K562 (cell line): Measurements from ENCODE around the gene FMO1. TPM values are rescaled to one million over a fixed set of nuclear protein-coding genes. Genes with fewer than 3 reads are reported as not detected.

ENCODE experiments used
- ATAC-seq: fragments of 200-7000 bp; cut with Tn5 transposase; 3 replicates; pipeline ENCODE4 v1.9.1; 2020; ENCODE audit warnings: moderate library complexity
- BruUV-seq: library from RNA; stranded (reverse); fragments of 400-500 nt; replicated peaks from 2 replicates; lab custom pipeline; 2021; lab: Mats Ljungman, UMichigan
- CTCF ChIA-PET: fragments of 300-600 bp; formaldehyde crosslinking; extraction: SDS; loops from one replicate; lab custom pipeline; 2021; ENCODE audit warnings: low intra/inter-chr PET ratio; lab: Yijun Ruan, JAX
- POLR2A ChIA-PET: fragments of 300-600, 350-650 bp; sonication (Branson Sonifier 250); formaldehyde crosslinking; extraction: SDS; loops from one replicate; lab custom pipeline; 2021; ENCODE audit warnings: antibody characterized with exemption, inconsistent platforms; lab: Yijun Ruan, JAX
- DNase-seq, 4 experiments: peaks; one replicate each; pipeline versions ENCODE4 v3.0.0 to v3.0.0-alpha.2; 2011 to 2018; ENCODE audit warnings: low spot score in 3 of 4, mixed read lengths in 3 of 4; ENCODE audit errors: extremely low read depth in 1 of 4
- FAIRE-seq: peaks from 2 replicates; lab custom pipeline; 2011; peaks lifted over from hg19 to GRCh38; lab: Jason Lieb, UNC
- H2AFZ ChIP-seq: 2 replicates; pipeline ENCODE4 v1.6.0; 2011; ENCODE audit warnings: low read depth, low read length, control low read depth, inconsistent platforms
- H3K27ac ChIP-seq: fragments of 200-600 bp; 3 replicates; pipeline ENCODE4 v1.8.0; 2011; ENCODE audit warnings: low read depth, mild to moderate bottlenecking, control low read depth, inconsistent platforms, low read length, moderate library complexity, mixed read lengths; ENCODE audit errors: extremely low read depth
- H3K27me3 ChIP-seq, 2 experiments: fragments of 300-600 bp in 1 of 2; 2 replicates in 1 of 2; 3 replicates in 1 of 2; pipeline versions ENCODE4 v1.6.0 to v1.8.0; 2011; ENCODE audit warnings: inconsistent platforms in 2 of 2, low read length in 2 of 2, mild to moderate bottlenecking in 1 of 2, mixed read lengths in 1 of 2, moderate library complexity in 1 of 2; ENCODE audit not compliant: control insufficient read depth in 2 of 2, insufficient read depth in 2 of 2
- H3K36me3 ChIP-seq: fragments of 300-600 bp; 3 replicates; pipeline ENCODE4 v1.8.0; 2011; ENCODE audit warnings: mild to moderate bottlenecking, low read length, inconsistent platforms; ENCODE audit not compliant: control insufficient read depth, insufficient read depth
- H3K4me1 ChIP-seq, 2 experiments: fragments of 200-600 bp in 1 of 2; replicated peaks in 1 of 2; 2 replicates in 1 of 2; 3 replicates in 1 of 2; pipeline versions ENCODE4 v1.5.1 to v1.8.0; 2011; ENCODE audit warnings: inconsistent platforms in 2 of 2, low read length in 2 of 2, mild to moderate bottlenecking in 1 of 2, mixed read lengths in 1 of 2, moderate library complexity in 1 of 2; ENCODE audit not compliant: control insufficient read depth in 2 of 2, insufficient read depth in 2 of 2
- H3K4me2 ChIP-seq: 2 replicates; pipeline ENCODE4 v1.6.1; 2011; ENCODE audit warnings: low read length, control low read depth, inconsistent platforms, mixed read lengths; ENCODE audit not compliant: insufficient read depth
- H3K4me3 ChIP-seq: fragments of 200-600 bp; sonication (generic), shearing (Covaris generic); 2 replicates; pipeline ENCODE4 v1.5.1; 2016; ENCODE audit warnings: control low read depth, inconsistent platforms
- H3K79me2 ChIP-seq: fragments of 200-600 bp; 3 replicates; pipeline ENCODE4 v1.8.0; 2011; ENCODE audit warnings: low read length, inconsistent platforms; ENCODE audit not compliant: control insufficient read depth, insufficient read depth
- H3K9ac ChIP-seq, 2 experiments: 2 replicates each; pipeline versions ENCODE4 v1.6.0 to v1.6.1; 2011; ENCODE audit warnings: low read depth in 2 of 2, low read length in 2 of 2, control low read depth in 1 of 2, inconsistent platforms in 1 of 2, mild to moderate bottlenecking in 1 of 2, mixed read lengths in 1 of 2; ENCODE audit not compliant: insufficient read depth in 1 of 2
- H3K9me1 ChIP-seq: one replicate; pipeline ENCODE4 v1.6.0; 2011; ENCODE audit warnings: inconsistent platforms, mild to moderate bottlenecking, low read length, moderate library complexity; ENCODE audit not compliant: control insufficient read depth, insufficient read depth
- H3K9me3 ChIP-seq: replicated peaks from 2 replicates; pipeline ENCODE4 v1.5.1; 2011; ENCODE audit warnings: low read depth, low read length, inconsistent platforms; ENCODE audit not compliant: control insufficient read depth, insufficient read depth
- H4K20me1 ChIP-seq: replicated peaks from 2 replicates; pipeline ENCODE4 v1.6.1; 2011; ENCODE audit warnings: low read length, inconsistent platforms, mixed read lengths; ENCODE audit not compliant: control insufficient read depth, insufficient read depth
- ASH1L ChIP-seq: fragments of 450-650 bp; IDR thresholded peaks from 2 replicates; pipeline ENCODE4 v1.6.1; 2018; ENCODE audit warnings: borderline replicate concordance, mild to moderate bottlenecking, low read depth; ENCODE audit not compliant: partially characterized antibody
- BHLHE40 ChIP-seq: IDR thresholded peaks from 2 replicates; pipeline ENCODE4 v1.6.1; 2011; ENCODE audit warnings: low read length, improper control_type of control experiment
- CSDE1 ChIP-seq, 2 experiments: fragments of 450-650 bp; IDR thresholded peaks; 2 replicates each; pipeline ENCODE4 v1.6.1; 2016; ENCODE audit warnings: mild to moderate bottlenecking in 1 of 2
- EP400 ChIP-seq: fragments of 450-650 bp; IDR thresholded peaks from 2 replicates; pipeline ENCODE4 v1.6.1; 2017; ENCODE audit warnings: antibody characterized with exemption, mild to moderate bottlenecking, moderate library complexity
- GTF2A2 ChIP-seq: IDR thresholded peaks from 2 replicates; pipeline ENCODE4 v1.6.1; 2016; ENCODE audit warnings: mild to moderate bottlenecking, missing genetic modification characterization, missing compliant biosample characterization
- HMG20A ChIP-seq: fragments of 450-650 bp; formaldehyde crosslinking; conservative IDR thresholded peaks from 2 replicates; pipeline ENCODE4 v1.4.0; 2020; ENCODE audit warnings: mild to moderate bottlenecking, mixed read lengths
- NCOA1 ChIP-seq: fragments of 450-650 bp; IDR thresholded peaks from 2 replicates; pipeline ENCODE4 v1.6.1; 2016; ENCODE audit warnings: low read depth
- NFYB ChIP-seq: IDR thresholded peaks from 2 replicates; pipeline ENCODE4 v1.6.1; 2011; ENCODE audit warnings: mild to moderate bottlenecking, moderate library complexity; ENCODE audit not compliant: insufficient read length; ENCODE audit errors: extremely low read depth
- PCBP1 ChIP-seq: fragments of 200-400 bp; formaldehyde crosslinking; IDR thresholded peaks from 2 replicates; pipeline ENCODE4 v1.6.1; 2018; ENCODE audit warnings: mild to moderate bottlenecking, low read depth, low read length; ENCODE audit not compliant: poor library complexity, severe bottlenecking
- PHF20 ChIP-seq: fragments of 450-650 bp; IDR thresholded peaks from 2 replicates; pipeline ENCODE4 v1.6.1; 2018; ENCODE audit not compliant: partially characterized antibody
- PHTF2 ChIP-seq: fragments of 250-450 bp; sonication (Bioruptor Pico); IDR thresholded peaks from 2 replicates; pipeline ENCODE4 v1.5.0; 2021; ENCODE audit warnings: mild to moderate bottlenecking
- SMAD1 ChIP-seq: fragments of 150-350 bp; IDR thresholded peaks from 2 replicates; pipeline ENCODE4 v1.6.1; 2014; ENCODE audit warnings: low read length, low read depth; ENCODE audit not compliant: partially characterized antibody
- TAF7 ChIP-seq: fragments of 450-650 bp; IDR thresholded peaks from 2 replicates; pipeline ENCODE4 v1.6.1; 2016; ENCODE audit warnings: missing genetic modification characterization, missing compliant biosample characterization
- ZBTB12 ChIP-seq: fragments of 250-450 bp; sonication (Bioruptor Pico); IDR thresholded peaks from 2 replicates; pipeline ENCODE4 v1.4.0; 2020
- ZKSCAN3 ChIP-seq: fragments of 250-450 bp; sonication (Bioruptor Pico); IDR thresholded peaks from 2 replicates; pipeline ENCODE4 v1.4.0; 2020
- ZNF175 ChIP-seq: fragments of 200-800 bp; sonication (Bioruptor generic); IDR thresholded peaks from 2 replicates; pipeline ENCODE4 v1.6.1; 2016; ENCODE audit warnings: low read depth, mild to moderate bottlenecking, missing genetic modification characterization, missing compliant biosample characterization
- ZNF3 ChIP-seq: fragments of 250-450 bp; sonication (Bioruptor Pico); IDR thresholded peaks from 2 replicates; pipeline ENCODE4 v1.5.0; 2021; ENCODE audit warnings: mild to moderate bottlenecking, moderate library complexity
- ZNF408 ChIP-seq: fragments of 250-450 bp; sonication (Bioruptor Pico); IDR thresholded peaks from 2 replicates; pipeline ENCODE4 v1.4.0; 2020; ENCODE audit warnings: low read depth, mild to moderate bottlenecking, moderate library complexity
- ZNF764 ChIP-seq: fragments of 250-450 bp; sonication (Bioruptor Pico); IDR thresholded peaks from 2 replicates; pipeline ENCODE4 v1.4.0; 2020; ENCODE audit warnings: low read depth, mild to moderate bottlenecking, moderate library complexity
- WGBS: fragments of 100-300 bp; shearing (Covaris generic); methylation state at CpG from one replicate; pipeline ENCODE4 v1.1.6; 2016; ENCODE audit warnings: low coverage, mixed read lengths; ENCODE audit not compliant: insufficient coverage; ENCODE audit errors: missing lambda C conversion rate; 5-methylcytosine and 5-hydroxymethylcytosine counted together
- in situ Hi-C: fragments of 300-500 bp; cut with MboI; formaldehyde crosslinking; loops from 4 replicates; pipeline ENCODE4 v1.15.0; 2018; ENCODE audit warnings: inconsistent platforms, mixed read lengths
- intact Hi-C: fragments of 100-400 bp; cut with micrococcal nuclease; formaldehyde crosslinking; loops from 2 replicates; pipeline ENCODE4 v1.14.2; 2022
- polyA plus RNA-seq, 8 experiments: library from polyadenylated mRNA; depleted of rRNA in 4 of 8; stranded (reverse) in 5 of 8; unstranded in 3 of 8; fragments of >200 nt; fragmentation: Nextera tagmentation in 2 of 8; fragmentation: Illumina TruSeq in 1 of 8; extraction: Ambion mirVana in 2 of 8; extraction: Trizol in 1 of 8; gene quantifications; 2 replicates each; pipeline versions ENCODE4 v1.2.1 to v1.2.3, GENCODE V29; 2011 to 2014; ENCODE audit warnings: inconsistent platforms in 1 of 8, missing spikeins in 1 of 8
- total RNA-seq, 7 experiments: library from RNA; depleted of rRNA in 6 of 7; stranded (reverse); fragments of >200 nt in 6 of 7; fragmentation: Illumina TruSeq in 2 of 7; extraction: Trizol in 2 of 7; gene quantifications; 2 replicates each; pipeline versions ENCODE4 v1.2.1 to v1.2.3, GENCODE V29; 2011 to 2021; ENCODE audit warnings: low replicate concordance in 1 of 7

The FMO1 gene
- total and polyA plus RNA-seq, 9 of the 15 experiments (the other 6 are each of a cell fraction or from before 2014, with no cell fraction given) = not detected

DNA sequence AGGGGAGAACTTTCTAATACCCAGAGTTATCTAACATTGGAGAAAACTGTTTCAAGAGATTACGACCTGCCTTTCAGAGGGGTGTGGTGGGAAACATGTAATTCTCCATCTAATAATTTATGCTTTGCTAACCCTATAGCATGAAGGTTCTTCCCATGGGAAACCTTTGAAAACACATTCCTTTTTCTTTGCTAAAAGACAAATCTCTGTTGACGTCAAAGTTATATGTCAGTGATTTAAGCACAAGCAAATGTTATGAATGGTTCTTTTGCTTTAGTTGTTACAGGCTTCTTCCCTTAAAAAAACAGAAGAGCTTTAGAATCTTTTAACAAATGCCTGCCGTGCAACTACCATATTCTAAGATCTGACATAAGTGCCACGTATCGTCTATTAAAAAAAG is 44.0 kb upstream of the FMO1 start (continued):
- TF ChIP-seq HMG20A (CRISPR knock-in tag) (no peak), NCOA1 (no peak), ZNF175 (CRISPR knock-in tag) (no peak)

GRCh38 chr1:171206204-171206977 is 41.9 kb upstream of the FMO1 start:
- Histone ChIP-seq H3K4me1 (no peaks in the 10 kb centered on the region), H3K4me3 (no peak overlapping the region), H3K27me3 (no peaks in the 10 kb centered on the region), H4K20me1 (no peaks in the 10 kb centered on the region), H2AFZ (no peak overlapping the region), H3K27ac (no peak overlapping the region), H3K4me2 (no peak overlapping the region), H3K36me3 (no peaks in the 10 kb centered on the region), H3K9ac (no peak overlapping the region), H3K9me3 (no peaks in the 10 kb centered on the region), H3K79me2 (no peaks in the 10 kb centered on the region), H3K9me1 (no peaks in the 10 kb centered on the region)
- FAIRE-seq (no peak), ATAC-seq (no peak), DNase-seq (no peak)
- intact Hi-C loops (no loop called here), in situ Hi-C loops (no loop called here)
- no peak for TF ChIP-seq GTF2A2 (tag)
- TF ChIP-seq PHTF2 (CRISPR knock-in tag) = no peak
- TF ChIP-seq EP400 = no peak
- no peak for TF ChIP-seq PHF20
- TF ChIP-seq ZNF3 (CRISPR knock-in tag) = no peak
- TF ChIP-seq ZKSCAN3 = no peak
- no peak for TF ChIP-seq CSDE1 (IDR thresholded peaks at IDR 0.05)
- no peak for TF ChIP-seq SMAD1
- no peak for TF ChIP-seq NFYB
- no peak for TF ChIP-seq ZBTB12 (CRISPR knock-in tag)
- no peak for TF ChIP-seq TAF7 (tag)
- no peak for TF ChIP-seq BHLHE40
- no peak for TF ChIP-seq ZNF408 (CRISPR knock-in tag)
- no peak for TF ChIP-seq ASH1L
- no peak for TF ChIP-seq ZNF764 (CRISPR knock-in tag)
- TF ChIP-seq PCBP1 = no peak
- no TSS peak for BruUV-seq
- 0% methylated on average over 3 of the region's 3 CpGs for WGBS
- CTCF ChIA-PET = no interaction called here
- POLR2A ChIA-PET = no interaction called here
